ENCODE measurements around the gene AUTS2.

AUTS2 gene

GRCh38 chr7:69789563-69789962 lies 191.3 kb downstream of the AUTS2 start:
- Mint-ChIP-seq H3K4me3 (no peak overlapping the region), H3K27me3 (ENCODE audit: low read depth) (peaks cover 4% of the 10 kb centered on the region), H3K36me3 (ENCODE audit: low read depth) (no peaks in the 10 kb centered on the region), H3K27ac (no peak overlapping the region), H3K9me3 (no peaks in the 10 kb centered on the region), H3K4me1 (peaks cover 42% of the 10 kb centered on the region)
- no peak for TF ChIP-seq CTCF (IDR thresholded peaks at IDR 0.05; ENCODE audit: unreplicated experiment in 3 of 3)

GRCh38 chr7:69790977-69791724 lies 192.9 kb downstream of the AUTS2 start:
- Mint-ChIP-seq H3K9me3 (no peaks in the 10 kb centered on the region), H3K4me1 (peaks cover 39% of the 10 kb centered on the region), H3K36me3 (ENCODE audit: low read depth) (no peaks in the 10 kb centered on the region), H3K27me3 (ENCODE audit: low read depth) (peaks cover 4% of the 10 kb centered on the region), H3K27ac (no peak overlapping the region), H3K4me3 (no peak overlapping the region)
- TF ChIP-seq CTCF (IDR thresholded peaks at IDR 0.05; ENCODE audit: unreplicated experiment in 3 of 3), result no peak

DNA sequence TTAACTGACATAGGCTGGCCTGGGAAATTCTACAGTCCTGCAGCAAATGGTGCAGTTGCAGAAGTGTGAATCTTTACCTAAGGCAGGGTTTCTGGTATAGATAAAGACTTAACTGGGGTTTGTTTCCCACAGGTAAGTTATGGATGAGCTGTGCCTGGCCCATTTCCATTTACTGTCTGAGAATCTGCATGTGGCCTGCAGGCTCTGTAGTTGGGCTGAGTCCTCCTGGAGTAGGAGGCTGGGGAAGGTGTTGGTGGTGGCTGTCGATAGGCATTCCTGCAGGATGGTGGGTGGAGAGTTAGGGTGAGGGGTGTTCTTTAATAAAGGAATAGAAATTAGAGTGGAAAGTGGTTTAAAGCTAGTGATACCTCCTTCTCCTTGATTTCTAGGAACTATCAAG lies 193.5 kb downstream of the AUTS2 start:
- Mint-ChIP-seq H3K9me3 (no peaks in the 10 kb centered on the region), H3K36me3 (ENCODE audit: low read depth) (no peaks in the 10 kb centered on the region), H3K27me3 (ENCODE audit: low read depth) (peaks cover 4% of the 10 kb centered on the region), H3K27ac (no peak overlapping the region), H3K4me3 (no peak overlapping the region), H3K4me1 (peaks cover 39% of the 10 kb centered on the region)
- no peak for TF ChIP-seq CTCF (IDR thresholded peaks at IDR 0.05; ENCODE audit: unreplicated experiment in 3 of 3)

GRCh38 chr7:69795932-69796331 lies 197.7 kb downstream of the AUTS2 start:
- no peak for TF ChIP-seq CTCF (IDR thresholded peaks at IDR 0.05; ENCODE audit: unreplicated experiment in 3 of 3)
- peaks cover 21% of the 10 kb centered on the region for H3K4me1 Mint-ChIP-seq
- H3K9me3 Mint-ChIP-seq, result no peaks in the 10 kb centered on the region
- H3K27ac Mint-ChIP-seq, result no peak overlapping the region
- peaks cover 4% of the 10 kb centered on the region for H3K27me3 Mint-ChIP-seq (ENCODE audit: low read depth)
- no peak overlapping the region for H3K4me3 Mint-ChIP-seq
- H3K36me3 Mint-ChIP-seq (ENCODE audit: low read depth), result no peaks in the 10 kb centered on the region

DNA sequence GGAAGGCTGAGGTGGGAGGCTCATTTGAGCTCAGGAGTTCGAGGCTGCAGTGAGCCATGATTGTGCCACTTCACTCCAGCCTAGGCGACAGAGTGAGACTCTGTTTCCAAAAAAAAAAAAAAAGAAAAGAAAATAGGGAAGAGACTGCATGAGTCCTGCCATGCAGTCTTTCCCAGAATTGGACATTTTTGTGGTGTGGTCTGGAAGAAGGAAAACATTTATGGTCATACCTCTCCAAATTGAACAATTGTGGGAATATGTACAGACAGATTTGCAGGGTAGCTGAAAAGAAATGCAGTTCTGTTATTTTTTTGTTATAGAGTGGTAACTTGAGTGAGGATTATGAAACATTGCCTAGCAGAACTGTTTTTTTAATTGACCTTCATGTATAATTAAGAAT lies 198.1 kb downstream of the AUTS2 start:
- Mint-ChIP-seq H3K27me3 (ENCODE audit: low read depth) (peaks cover 4% of the 10 kb centered on the region), H3K4me3 (no peak overlapping the region), H3K4me1 (peaks cover 19% of the 10 kb centered on the region), H3K36me3 (ENCODE audit: low read depth) (no peaks in the 10 kb centered on the region), H3K27ac (no peak overlapping the region), H3K9me3 (no peaks in the 10 kb centered on the region)
- no peak for TF ChIP-seq CTCF (IDR thresholded peaks at IDR 0.05; ENCODE audit: unreplicated experiment in 3 of 3)

DNA sequence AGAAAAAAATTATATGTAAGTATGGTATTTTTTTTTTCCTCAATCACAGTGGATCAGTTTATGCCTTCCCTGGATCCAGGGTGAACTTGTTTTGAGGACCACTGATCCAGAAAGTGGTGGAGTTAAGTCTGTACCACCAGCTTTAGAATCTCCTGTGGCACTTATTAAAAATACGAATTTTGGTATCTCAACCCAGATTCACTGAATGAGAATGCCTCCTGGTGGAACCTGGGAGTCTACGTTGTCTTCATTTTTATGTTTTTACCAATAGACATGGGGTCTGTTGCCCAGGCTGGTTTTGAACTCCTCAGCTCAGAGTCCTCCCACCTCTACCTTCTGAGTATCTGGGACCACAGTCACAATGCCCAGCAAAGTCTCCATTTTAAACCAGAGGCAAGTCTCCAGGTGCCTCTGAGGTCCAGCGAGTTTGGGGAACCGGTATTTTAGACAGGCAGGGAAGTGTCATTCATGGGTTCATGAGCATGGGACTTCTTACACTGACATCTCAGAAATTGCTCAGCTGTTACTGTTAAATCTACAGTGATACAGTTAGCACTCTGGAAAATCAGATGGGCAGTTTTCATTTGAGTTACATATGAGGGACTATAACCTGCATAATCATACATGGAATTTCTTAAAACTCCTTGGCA lies 200.9 kb downstream of the AUTS2 start:
- Mint-ChIP-seq H3K27me3 (ENCODE audit: low read depth) (no peaks in the 10 kb centered on the region), H3K36me3 (ENCODE audit: low read depth) (no peaks in the 10 kb centered on the region), H3K9me3 (no peaks in the 10 kb centered on the region), H3K27ac (no peak overlapping the region), H3K4me3 (no peak overlapping the region), H3K4me1 (peaks cover 30% of the 10 kb centered on the region)
- TF ChIP-seq CTCF (IDR thresholded peaks at IDR 0.05; ENCODE audit: unreplicated experiment in 3 of 3), result no peak
